Breast epithelium (tissue), 4 donors: ENCODE measurements around the gene CD47. TPM values are rescaled to one million over a fixed set of nuclear protein-coding genes. Genes with fewer than 3 reads are reported as not detected.

Source experiments
- DNase-seq, 2 donors: peaks; one replicate each; pipeline ENCODE4 v3.0.0-alpha.2; 2019; ENCODE audit warnings: low spot score in 2 of 2
- H3K27ac ChIP-seq, 2 donors: fragments of 200-600 bp; sonication (generic) in 1 of 2; one replicate each; pipeline ENCODE4 v1.5.1; 2016 to 2019; ENCODE audit warnings: mild to moderate bottlenecking in 1 of 2
- H3K27me3 ChIP-seq, 2 donors: fragments of 200-600 bp; sonication (generic) in 1 of 2; one replicate each; pipeline versions ENCODE4 v1.5.1 to v1.6.0; 2017 to 2019; ENCODE audit warnings: control low read depth in 1 of 2, mild to moderate bottlenecking in 1 of 2
- H3K36me3 ChIP-seq: fragments of 200-600 bp; one replicate; pipeline ENCODE4 v1.5.1; 2019
- H3K4me1 ChIP-seq, 2 donors: fragments of 200-600 bp; sonication (generic); one replicate each; pipeline ENCODE4 v1.5.1; 2016 to 2019; ENCODE audit warnings: control low read depth in 1 of 2
- H3K4me3 ChIP-seq, 3 donors: fragments of 200-600 bp; sonication (generic); 1 replicate in 2 of 3; 2 replicates in 1 of 3; pipeline ENCODE4 v1.5.1; 2016 to 2019; ENCODE audit warnings: mild to moderate bottlenecking in 3 of 3, moderate library complexity in 2 of 3
- H3K9me3 ChIP-seq, 2 donors: fragments of 200-600 bp; sonication (generic) in 1 of 2; one replicate each; pipeline ENCODE4 v1.5.1; 2016 to 2019; ENCODE audit warnings: control low read depth in 1 of 2
- POLR2A ChIP-seq: fragments of 450-650 bp; IDR thresholded peaks from one replicate; pipeline ENCODE4 v1.6.1; 2016; ENCODE audit warnings: antibody characterized with exemption, mild to moderate bottlenecking, moderate library complexity
- POLR2AphosphoS5 ChIP-seq, 3 donors: sonication (generic); formaldehyde crosslinking; IDR thresholded peaks; one replicate each; pipeline ENCODE4 v1.6.1; 2017; ENCODE audit warnings: antibody characterized with exemption in 3 of 3
- intact Hi-C: fragments of 100-400 bp; cut with DNase I; formaldehyde crosslinking; loops from one replicate; pipeline ENCODE4 v1.15.1; 2023; ENCODE audit warnings: low total_unique reads
- total RNA-seq, 3 donors: library from RNA; depleted of rRNA; stranded (reverse); fragments of >200 nt; gene quantifications; one replicate each; pipeline ENCODE4 v1.1.0, GENCODE V29; 2016
- TF ChIP-seq, protein P1 (sequence below), 3 donors: fragments of 450-650 bp; IDR thresholded peaks; one replicate each; pipeline ENCODE4 v1.5.1; 2016 to 2017; ENCODE audit warnings: antibody characterized with exemption in 3 of 3, mild to moderate bottlenecking in 3 of 3, moderate library complexity in 3 of 3

CD47 gene
- total RNA-seq, 3 donors from 2014 or later, result 52.8 to 126 (median 85.5) TPM

- DNase-seq, result no peak
- no peaks in the 10 kb centered on the region for H3K27me3 ChIP-seq
- no peaks in the 10 kb centered on the region for H3K36me3 ChIP-seq
- H3K27ac ChIP-seq, result no peak overlapping the region
- intact Hi-C loops, result no loop called here
- TF ChIP-seq, protein P1, sequence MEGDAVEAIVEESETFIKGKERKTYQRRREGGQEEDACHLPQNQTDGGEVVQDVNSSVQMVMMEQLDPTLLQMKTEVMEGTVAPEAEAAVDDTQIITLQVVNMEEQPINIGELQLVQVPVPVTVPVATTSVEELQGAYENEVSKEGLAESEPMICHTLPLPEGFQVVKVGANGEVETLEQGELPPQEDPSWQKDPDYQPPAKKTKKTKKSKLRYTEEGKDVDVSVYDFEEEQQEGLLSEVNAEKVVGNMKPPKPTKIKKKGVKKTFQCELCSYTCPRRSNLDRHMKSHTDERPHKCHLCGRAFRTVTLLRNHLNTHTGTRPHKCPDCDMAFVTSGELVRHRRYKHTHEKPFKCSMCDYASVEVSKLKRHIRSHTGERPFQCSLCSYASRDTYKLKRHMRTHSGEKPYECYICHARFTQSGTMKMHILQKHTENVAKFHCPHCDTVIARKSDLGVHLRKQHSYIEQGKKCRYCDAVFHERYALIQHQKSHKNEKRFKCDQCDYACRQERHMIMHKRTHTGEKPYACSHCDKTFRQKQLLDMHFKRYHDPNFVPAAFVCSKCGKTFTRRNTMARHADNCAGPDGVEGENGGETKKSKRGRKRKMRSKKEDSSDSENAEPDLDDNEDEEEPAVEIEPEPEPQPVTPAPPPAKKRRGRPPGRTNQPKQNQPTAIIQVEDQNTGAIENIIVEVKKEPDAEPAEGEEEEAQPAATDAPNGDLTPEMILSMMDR (IDR thresholded peaks at IDR 0.05), result no peak
- TF ChIP-seq POLR2AphosphoS5 (IDR thresholded peaks at IDR 0.05) (no peak), POLR2A (no peak)
- no peaks in the 10 kb centered on the region for H3K4me1 ChIP-seq
- no peaks in the 10 kb centered on the region for H3K9me3 ChIP-seq
- no peak overlapping the region for H3K4me3 ChIP-seq
These were observed 23.7 kb upstream of the CD47 start for GRCh38 chr3:108114423-108115065.

- Histone ChIP-seq H3K36me3 (no peaks in the 10 kb centered on the region), H3K4me1 (no peaks in the 10 kb centered on the region), H3K9me3 (no peaks in the 10 kb centered on the region), H3K4me3 (no peak overlapping the region), H3K27me3 (no peaks in the 10 kb centered on the region), H3K27ac (no peak overlapping the region)
- intact Hi-C loops, result no loop called here
- DNase-seq, result no peak
- TF ChIP-seq POLR2AphosphoS5 (IDR thresholded peaks at IDR 0.05) (no peak), POLR2A (no peak)
- TF ChIP-seq, protein P1 (IDR thresholded peaks at IDR 0.05), result no peak
These were observed 23.1 kb upstream of the CD47 start for GRCh38 chr3:108113975-108114374.

GRCh38 chr3:108110934-108111333 lies 20.1 kb upstream of the CD47 start:
- no peak for TF ChIP-seq POLR2A
- TF ChIP-seq POLR2AphosphoS5 (IDR thresholded peaks at IDR 0.05), result no peak
- TF ChIP-seq, protein P1 (IDR thresholded peaks at IDR 0.05), result no peak
- intact Hi-C loops, result no loop called here
- Histone ChIP-seq H3K4me1 (no peaks in the 10 kb centered on the region), H3K27me3 (no peaks in the 10 kb centered on the region), H3K36me3 (no peaks in the 10 kb centered on the region), H3K4me3 (no peak overlapping the region), H3K27ac (no peak overlapping the region), H3K9me3 (no peaks in the 10 kb centered on the region)
- no peak for DNase-seq

- intact Hi-C loops, result no loop called here
- no peak for DNase-seq
- TF ChIP-seq POLR2AphosphoS5 (IDR thresholded peaks at IDR 0.05), result no peak
- TF ChIP-seq POLR2A, result no peak
- TF ChIP-seq, protein P1 (IDR thresholded peaks at IDR 0.05), result no peak
These were observed 17.6 kb upstream of the CD47 start for GRCh38 chr3:108108416-108108815.

DNA sequence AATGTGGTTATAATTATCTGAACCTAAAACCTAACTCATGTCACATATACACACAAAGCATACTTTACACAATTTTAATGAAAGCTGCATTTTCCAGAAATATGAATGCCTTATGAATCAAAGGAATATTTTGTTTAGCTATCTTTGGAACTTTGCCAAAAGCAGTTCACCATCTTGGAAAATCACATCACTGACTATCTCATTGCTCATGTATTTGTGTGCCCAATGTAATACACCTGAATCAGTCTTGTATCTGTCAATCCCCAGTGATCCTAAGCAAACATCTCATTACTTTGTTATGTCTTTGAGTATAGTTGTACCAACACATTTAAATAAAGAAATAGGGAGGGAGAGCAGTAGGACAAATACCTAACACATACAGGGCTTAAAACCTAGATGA lies 15.6 kb upstream of the CD47 start:
- intact Hi-C loops, result no loop called here
- H3K9me3 ChIP-seq, result no peaks in the 10 kb centered on the region
- no peak for DNase-seq
- H3K4me3 ChIP-seq, result no peak overlapping the region
- H3K36me3 ChIP-seq, result no peaks in the 10 kb centered on the region
- H3K4me1 ChIP-seq, result no peaks in the 10 kb centered on the region
- no peak overlapping the region for H3K27ac ChIP-seq
- TF ChIP-seq POLR2A (no peak), POLR2AphosphoS5 (IDR thresholded peaks at IDR 0.05) (no peak)
- TF ChIP-seq, protein P1 (IDR thresholded peaks at IDR 0.05), result no peak
- no peaks in the 10 kb centered on the region for H3K27me3 ChIP-seq

More at GRCh38 chr3:108108416-108108815, 17.6 kb upstream of the CD47 start:
- Histone ChIP-seq H3K4me3 (no peak overlapping the region), H3K27ac (no peak overlapping the region), H3K27me3 (no peaks in the 10 kb centered on the region), H3K4me1 (no peaks in the 10 kb centered on the region), H3K36me3 (no peaks in the 10 kb centered on the region), H3K9me3 (no peaks in the 10 kb centered on the region)
